ENCODE data around the gene TRAPPC3L. TPM values are rescaled to one million over a fixed set of nuclear protein-coding genes. Genes with fewer than 3 reads are reported as not detected.

The TRAPPC3L gene
- total and polyA plus RNA-seq, 2 of the 8 experiments (the other 6 are each of a cell fraction or from before 2014, with no cell fraction given), result not detected

DNA sequence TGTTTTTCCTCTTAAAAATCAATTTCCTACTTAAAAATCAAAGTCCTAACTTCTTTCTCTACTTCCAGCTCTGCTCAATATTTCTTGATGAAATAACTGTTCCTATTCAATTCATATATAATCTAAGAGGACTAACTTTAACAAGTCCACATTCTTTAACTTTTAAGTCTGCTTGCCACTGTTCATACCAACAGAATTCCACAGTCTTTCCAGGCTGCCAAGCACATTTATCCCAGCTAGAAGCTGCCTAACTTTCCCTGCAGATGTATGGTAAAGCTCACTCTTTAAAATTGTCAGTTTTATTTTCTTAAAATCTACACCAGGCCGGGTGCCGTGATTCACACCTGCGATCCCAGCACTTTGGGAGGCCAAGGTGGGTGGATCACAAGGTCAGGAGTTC lies 72.8 kb downstream of the TRAPPC3L start (continued):
- TF ChIP-seq TAF1 (IDR thresholded peaks at IDR 0.05; ENCODE audit: low read depth, low read length), result no peak
- no peak for TF ChIP-seq CHD2 (IDR thresholded peaks at IDR 0.05; ENCODE audit: low read length)
- no peak for TF ChIP-seq EGR1 (IDR thresholded peaks at IDR 0.05; ENCODE audit: borderline replicate concordance, low read depth, low read length)
- TF ChIP-seq CHD1 (IDR thresholded peaks at IDR 0.05; ENCODE audit: low read depth, low read length), result no peak
- no peak for TF ChIP-seq SUZ12 (IDR thresholded peaks at IDR 0.05; ENCODE audit: low read length)

Data from H1 (cell line).